HL-60/S4 treated with phorbol 12-myristate 13-acetate at 8.2 ng/mL for 4 days and 3 days (cell line): Measurements from ENCODE around the gene LECT2.

Source experiments
- in situ Hi-C: fragments of 300-500 bp; cut with MboI; formaldehyde crosslinking; loops from 2 replicates; pipeline ENCODE4 v1.15.0; 2022; ENCODE audit warnings: low sequenced_read_pairs

The LECT2 gene

DNA sequence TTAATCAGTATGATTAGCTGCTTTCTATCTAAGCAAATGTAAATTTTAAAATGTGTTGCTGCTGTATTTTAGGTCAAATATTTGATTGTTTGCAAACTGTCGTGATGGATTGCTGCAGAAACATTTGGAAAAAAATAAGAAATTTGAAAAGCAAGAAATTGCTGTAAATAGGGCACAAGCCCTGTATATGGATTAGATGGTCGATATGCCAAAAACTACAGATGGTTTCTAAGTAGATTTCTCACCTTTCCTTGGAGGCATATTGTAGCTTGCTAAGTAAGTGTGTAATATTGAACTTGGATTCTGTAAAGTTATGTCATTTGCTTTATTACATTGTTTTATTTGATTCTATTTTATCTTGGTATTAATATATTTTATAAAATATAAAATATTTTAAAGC is 13.1 kb downstream of the LECT2 start:
- in situ Hi-C loops: loop anchor here (10.0 kb wide), 1 partner anchor 113 kb away; no protein-coding TSS in a partner anchor

GRCh38 chr5:135937245-135937911 is 17.4 kb downstream of the LECT2 start:
- in situ Hi-C loops: no loop called here

DNA sequence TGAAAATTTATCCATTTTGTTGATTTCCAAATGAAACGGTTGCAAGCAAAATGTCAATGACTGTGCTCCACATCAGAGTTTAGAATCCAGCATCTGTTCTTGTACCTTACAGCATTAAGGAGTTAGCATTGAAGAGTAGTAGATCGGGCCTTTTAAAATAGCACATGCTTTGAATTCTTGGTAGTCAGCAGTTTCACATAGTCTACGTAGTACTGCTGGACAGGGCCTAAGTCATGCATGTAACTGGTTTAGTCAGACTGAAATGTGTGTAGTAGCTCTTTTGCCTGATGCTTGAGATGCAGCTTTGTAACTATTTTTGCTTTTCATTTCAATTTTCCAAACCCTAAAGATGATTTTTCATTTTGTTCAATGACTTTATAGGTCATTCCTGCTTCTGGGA is 19.8 kb downstream of the LECT2 start:
- in situ Hi-C loops: no loop called here

GRCh38 chr5:135930949-135931295 is 23.9 kb downstream of the LECT2 start:
- in situ Hi-C loops: no loop called here

DNA sequence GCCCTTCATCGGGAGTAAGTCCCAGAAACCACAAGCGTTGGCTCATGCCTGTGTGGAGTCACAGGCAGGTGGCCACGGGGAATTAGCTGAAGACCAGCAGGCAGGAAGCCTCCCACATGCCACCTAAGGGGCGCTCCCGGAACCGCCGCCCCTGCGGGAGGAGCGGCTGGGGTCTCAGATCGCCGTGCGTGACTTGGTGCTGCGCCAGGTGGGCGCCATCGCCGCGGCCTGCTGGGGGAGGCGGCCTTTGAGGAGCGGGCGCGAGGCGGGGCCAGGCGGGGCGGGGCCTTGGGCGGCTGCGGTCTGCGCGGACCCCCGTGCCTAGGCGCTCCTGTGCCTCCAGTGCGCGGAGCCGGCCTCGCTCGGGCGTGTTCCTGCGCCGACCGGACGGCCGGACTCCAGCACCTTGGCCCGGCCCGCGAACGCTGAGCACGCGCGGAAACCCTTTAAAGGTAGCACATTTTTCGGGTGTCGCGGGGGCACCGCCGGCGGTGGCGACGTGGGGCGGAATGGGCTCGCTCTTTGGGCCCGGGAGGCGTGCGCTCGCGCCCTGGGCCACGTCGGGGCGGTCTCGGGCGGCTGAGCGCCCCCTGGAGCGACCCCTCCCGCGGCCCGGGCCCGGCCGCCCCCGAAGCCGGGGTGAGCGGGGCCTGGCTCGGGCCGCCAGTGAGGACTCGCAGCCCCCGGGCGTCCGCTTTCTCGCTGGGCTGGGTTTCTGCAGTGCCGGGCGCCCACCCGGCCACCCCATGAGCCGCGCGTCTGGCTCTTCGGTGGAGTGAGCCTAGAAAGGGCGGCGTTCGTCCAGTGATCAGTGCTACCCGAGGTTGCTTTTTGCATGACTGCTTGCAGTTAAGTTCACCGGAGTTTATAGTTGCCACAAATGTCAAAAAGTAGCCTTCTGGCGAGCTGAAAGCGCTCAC is 24.5 kb downstream of the LECT2 start:
- in situ Hi-C loops: no loop called here

GRCh38 chr5:135921388-135921787 is 33.4 kb downstream of the LECT2 start:
- in situ Hi-C loops: no loop called here

DNA sequence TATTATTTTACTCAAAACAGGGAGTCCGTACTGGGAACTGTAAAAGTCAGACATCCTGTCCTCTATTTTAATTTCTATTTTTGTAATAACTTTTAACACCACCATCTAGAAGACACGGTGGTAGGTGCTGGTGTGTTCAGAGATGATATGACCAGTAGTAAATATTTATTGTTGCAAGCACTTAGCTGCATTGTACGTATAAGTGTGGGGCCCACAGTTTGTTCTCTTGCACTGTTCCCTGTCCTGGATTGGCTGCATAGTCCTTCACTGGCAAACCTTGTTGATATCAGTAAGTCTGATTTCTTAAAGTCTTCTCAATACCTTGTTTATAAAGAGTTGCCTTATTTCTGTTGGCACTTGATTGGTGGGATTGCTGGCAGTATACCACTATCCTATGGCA is 34.6 kb downstream of the LECT2 start:
- in situ Hi-C loops: no loop called here

- in situ Hi-C loops: no loop called here
These were observed 38.0 kb downstream of the LECT2 start for GRCh38 chr5:135916638-135917263.

DNA sequence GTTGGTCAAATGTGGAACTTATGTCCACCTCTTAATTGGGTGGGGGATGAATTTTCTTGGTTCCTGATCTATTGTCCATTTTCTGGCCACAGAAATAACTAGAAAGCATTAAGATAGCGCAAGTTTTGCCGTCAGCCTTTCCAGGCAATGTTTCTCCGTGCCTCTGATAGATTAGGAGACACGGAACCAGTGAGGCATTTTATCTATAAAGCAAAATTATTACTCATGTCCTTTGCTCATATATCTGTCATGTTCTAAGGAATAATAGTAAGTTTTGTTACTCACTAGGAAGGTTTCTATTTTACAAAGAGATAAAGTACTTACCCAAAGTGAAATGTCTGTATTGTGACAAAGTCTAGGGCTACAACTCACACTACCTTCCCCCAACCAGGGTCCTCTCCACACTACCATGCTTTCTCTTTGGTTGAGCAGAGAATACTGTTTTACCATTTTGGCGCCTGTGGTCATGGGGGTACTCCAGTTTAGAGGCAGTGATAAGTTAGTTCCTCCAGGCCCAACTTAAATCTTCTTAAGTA is 39.2 kb downstream of the LECT2 start:
- in situ Hi-C loops: no loop called here

GRCh38 chr5:135913713-135914626 is 40.8 kb downstream of the LECT2 start:
- in situ Hi-C loops: no loop called here

GRCh38 chr5:135905144-135905543 is 49.6 kb downstream of the LECT2 start:
- in situ Hi-C loops: no loop called here

DNA sequence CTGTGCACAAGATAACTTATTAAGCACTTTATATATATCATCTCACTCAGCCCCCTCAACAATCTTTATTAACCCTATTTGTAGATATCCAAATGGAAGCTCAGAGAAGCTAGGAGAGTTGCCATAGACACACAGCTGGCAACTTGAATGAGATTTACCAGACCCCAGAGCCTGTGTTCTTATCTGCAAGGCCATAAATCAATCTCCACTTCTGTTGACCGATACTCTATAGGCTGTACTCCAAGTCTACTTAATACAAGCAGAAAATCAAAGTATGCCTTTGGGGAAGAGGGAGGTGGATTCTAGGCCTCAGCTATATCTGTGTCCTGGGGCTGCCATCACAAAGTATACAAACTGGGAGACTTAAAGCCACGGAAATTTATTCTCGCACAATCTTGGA is 53.1 kb downstream of the LECT2 start:
- in situ Hi-C loops: no loop called here

DNA sequence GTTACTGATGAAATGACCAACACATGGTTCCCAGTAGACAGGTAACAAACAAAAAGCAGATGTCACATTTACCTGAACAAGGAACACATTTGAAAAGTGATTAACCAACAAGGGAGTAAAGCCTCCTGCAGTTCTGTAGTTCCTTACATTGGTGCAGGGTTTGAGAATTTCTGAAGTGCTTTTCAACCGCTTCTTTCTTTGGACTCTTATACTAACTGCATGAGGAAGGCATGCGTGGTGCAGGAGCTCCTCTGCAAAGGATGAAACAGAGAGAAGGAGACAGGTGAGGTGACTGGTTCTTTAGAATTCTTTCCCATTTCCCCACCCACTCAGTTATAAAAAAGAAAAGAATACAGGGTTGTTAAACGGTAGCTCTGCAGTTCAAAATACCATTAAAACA is 54.5 kb downstream of the LECT2 start:
- in situ Hi-C loops: no loop called here

- in situ Hi-C loops: loop anchor here (25.0 kb wide), 1 partner anchor 314 kb away; no protein-coding TSS in a partner anchor
These were observed 56.1 kb downstream of the LECT2 start for GRCh38 chr5:135898651-135899050.
